Stimulated activated CD4-positive, alpha-beta T cell treated with anti-CD3 and anti-CD28 coated beads, Interleukin-12 subunit alpha, Interleukin-12 subunit beta, amount 100 ng/mL, for 4 hours (primary cell): ENCODE results near the gene HAUS7.
A peak's percentile ranks its signal among the peaks of the same experiment; 100 is the strongest.

Experiments used
- DNase-seq: peaks from one replicate; pipeline ENCODE4 v3.0.0-alpha.2; 2020

The HAUS7 gene

GRCh38 chrX:153470411-153471363 is at the start of gene HAUS7:
HAUS7 (minus strand) TSS chrX:153470576; CDS start chrX:153470557, 19 bp downstream.
- DNase-seq: peak; percentile 85

GRCh38 chrX:153519569-153520286 is 49.4 kb upstream of the HAUS7 start:
- no peak for DNase-seq

- no peak for DNase-seq
Measured at GRCh38 chrX:153517946-153518834, 47.8 kb upstream of the HAUS7 start.

GRCh38 chrX:153517423-153517822 is 47.0 kb upstream of the HAUS7 start, which contains the start of gene ATP2B3:
ATP2B3 (plus strand) TSS chrX:153517642; CDS start chrX:153536248, 18,606 bp downstream.
- no peak for DNase-seq

- DNase-seq: no peak
Measured at GRCh38 chrX:153516073-153516472, 45.7 kb upstream of the HAUS7 start.

DNA sequence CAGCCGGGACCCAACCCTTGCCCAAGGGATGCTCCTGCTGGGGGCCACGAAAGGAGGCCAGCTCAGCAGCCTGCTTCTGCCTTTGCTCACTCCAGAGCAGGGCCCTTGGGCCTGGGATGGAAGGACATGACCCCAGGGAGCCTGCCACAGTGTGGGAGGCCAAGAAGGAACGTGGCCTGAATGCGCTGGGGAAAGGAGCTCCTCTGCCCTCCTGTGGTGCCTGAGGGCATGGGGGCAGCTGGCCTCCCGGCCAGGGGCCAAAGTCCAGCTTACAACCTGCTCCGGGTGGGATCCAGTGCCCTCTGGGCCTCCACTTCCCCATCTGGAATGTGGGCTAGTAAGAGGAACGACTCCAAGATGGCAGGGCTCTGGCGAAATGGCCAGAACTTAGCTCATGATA is 45.1 kb upstream of the HAUS7 start:
- DNase-seq: no peak

DNA sequence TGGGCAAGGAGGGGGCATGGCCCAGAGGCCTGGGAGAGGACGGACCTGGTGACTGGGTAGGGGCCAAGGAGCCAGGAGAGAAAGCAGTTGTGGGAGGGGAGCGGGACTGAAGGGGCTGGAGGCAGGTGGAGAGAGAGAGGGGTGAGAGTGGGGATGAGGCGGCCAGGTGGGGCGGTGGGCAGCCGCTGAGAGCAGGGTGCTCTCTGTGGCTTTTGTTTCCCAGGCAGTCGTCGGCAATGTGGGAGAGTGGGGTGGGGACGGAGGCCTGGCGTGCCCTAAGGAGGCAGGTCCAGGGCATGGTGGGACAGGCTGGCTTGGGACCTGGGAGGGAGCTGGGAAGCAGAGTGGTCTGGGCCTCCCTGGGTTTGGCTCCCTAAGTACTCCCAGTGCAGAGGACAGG is 43.9 kb upstream of the HAUS7 start:
- no peak for DNase-seq

- DNase-seq: no peak
Measured at GRCh38 chrX:153513265-153513664, 42.9 kb upstream of the HAUS7 start.

DNA sequence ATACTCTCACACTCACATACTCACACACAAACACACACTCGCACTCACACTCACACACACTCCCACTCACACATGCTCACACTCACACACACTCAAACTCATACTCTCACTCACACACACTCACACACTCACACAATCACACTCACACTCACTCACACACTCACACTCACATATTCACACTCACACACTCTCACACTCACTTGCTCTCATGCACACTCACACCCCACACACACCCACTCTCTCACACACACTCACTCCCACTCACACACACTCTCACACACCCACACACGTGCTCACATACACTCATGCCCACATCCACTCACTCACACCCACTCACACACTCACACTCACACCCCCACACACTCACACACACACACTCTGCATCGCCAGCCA is 42.1 kb upstream of the HAUS7 start:
- no peak for DNase-seq

- no peak for DNase-seq
Measured at GRCh38 chrX:153511784-153512500, 41.6 kb upstream of the HAUS7 start.

- no peak for DNase-seq
Measured at GRCh38 chrX:153510383-153510782, 40.0 kb upstream of the HAUS7 start.

GRCh38 chrX:153509592-153509991 is 39.2 kb upstream of the HAUS7 start:
- DNase-seq: no peak

DNA sequence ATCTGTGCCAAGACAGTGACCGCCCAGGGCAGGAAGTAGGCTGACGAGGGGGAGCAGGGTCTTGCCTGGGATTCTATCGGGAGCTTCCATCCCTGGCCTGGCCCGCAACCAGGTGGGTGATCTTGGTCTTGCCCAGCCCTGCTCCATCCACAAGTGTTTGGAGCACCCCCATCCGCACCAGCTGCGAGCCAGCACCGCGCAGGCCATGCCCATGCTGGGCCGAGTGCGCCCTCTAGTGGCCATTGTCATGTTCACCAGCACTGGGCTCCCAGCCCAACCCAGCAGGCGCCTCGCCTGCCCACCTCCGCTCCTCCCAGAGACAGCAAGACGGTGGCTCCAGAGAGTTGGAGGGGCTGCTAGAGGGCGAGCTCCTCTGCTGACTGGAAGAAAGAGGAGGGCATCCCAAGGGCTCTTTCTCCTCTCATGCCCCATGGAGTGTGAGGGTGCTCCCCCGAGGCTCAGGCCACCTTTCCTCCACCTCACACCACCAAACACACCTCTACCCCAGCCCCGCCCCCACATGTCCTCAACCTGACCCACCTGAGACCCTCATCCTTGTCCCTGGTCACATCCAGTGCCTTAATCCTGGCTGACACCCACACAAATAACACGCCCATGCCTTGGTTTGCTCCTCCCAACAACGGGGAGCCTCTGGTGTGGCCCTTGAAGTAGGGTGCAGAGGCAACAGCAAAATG is 37.3 kb upstream of the HAUS7 start:
- peak; percentile 80 for DNase-seq

DNA sequence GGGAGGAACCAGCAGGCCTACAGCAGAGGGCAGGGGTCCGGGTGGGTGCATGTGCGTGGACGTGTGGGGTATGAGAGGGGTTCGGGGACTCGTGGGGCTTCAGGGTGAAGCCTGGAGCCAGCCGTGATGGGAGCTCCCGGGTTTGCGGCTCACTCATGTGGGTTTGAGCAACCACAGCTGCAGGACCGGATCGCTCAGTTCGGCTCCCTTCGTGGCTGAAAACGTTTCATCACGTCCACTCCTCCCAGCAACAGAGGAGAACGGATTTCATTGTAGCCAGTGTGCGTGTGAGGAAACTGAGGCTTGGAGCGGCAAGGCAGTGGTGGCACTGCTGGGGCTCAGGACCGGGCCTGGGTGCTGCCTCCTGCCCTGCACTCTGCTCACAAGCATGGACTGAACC is 35.0 kb upstream of the HAUS7 start:
- no peak for DNase-seq

DNA sequence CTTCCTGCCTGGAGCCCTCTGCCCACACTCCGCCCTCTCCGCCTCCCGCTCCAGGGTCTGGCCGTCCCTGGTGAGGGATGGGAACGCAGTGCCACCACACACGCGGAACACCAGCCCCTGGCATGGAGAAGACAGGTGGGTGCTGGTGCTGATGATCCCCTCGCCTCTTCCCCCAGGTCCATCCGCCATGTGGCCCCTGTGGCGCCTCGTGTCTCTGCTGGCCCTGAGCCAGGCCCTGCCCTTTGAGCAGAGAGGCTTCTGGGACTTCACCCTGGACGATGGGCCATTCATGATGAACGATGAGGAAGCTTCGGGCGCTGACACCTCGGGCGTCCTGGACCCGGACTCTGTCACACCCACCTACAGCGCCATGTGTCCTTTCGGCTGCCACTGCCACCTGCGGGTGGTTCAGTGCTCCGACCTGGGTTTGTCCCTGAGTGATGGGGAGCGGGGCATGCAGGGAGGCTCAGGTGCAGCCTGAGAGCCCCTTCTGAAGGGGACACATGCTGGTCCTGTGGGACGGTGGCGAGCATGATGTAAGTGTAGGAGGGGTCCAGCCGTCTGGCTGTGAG is 34.2 kb upstream of the HAUS7 start:
- no peak for DNase-seq

- no peak for DNase-seq
Measured at GRCh38 chrX:153502796-153503195, 32.4 kb upstream of the HAUS7 start.

- no peak for DNase-seq
Measured at GRCh38 chrX:153502131-153502530, 31.8 kb upstream of the HAUS7 start.

DNA sequence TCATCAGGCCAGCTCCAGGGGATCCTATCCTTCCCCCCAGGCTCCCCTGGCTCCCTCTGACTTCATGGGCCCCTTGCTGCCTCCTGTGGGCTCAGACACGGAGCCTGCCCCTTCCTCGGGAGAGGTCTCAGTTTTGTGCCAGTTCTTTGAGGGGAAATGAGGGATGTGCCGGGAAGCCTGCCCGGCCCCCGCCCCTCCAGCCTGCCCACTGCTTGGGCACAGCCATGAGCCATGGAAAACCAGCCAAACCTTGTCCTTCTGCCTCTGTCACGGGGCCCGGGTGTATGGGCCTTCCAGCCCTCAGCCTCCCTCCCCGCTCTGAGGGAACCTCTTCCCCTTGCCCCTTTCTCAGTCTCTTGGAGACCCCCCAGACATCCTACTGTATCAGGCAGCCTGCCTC is 31.2 kb upstream of the HAUS7 start:
- no peak for DNase-seq

DNA sequence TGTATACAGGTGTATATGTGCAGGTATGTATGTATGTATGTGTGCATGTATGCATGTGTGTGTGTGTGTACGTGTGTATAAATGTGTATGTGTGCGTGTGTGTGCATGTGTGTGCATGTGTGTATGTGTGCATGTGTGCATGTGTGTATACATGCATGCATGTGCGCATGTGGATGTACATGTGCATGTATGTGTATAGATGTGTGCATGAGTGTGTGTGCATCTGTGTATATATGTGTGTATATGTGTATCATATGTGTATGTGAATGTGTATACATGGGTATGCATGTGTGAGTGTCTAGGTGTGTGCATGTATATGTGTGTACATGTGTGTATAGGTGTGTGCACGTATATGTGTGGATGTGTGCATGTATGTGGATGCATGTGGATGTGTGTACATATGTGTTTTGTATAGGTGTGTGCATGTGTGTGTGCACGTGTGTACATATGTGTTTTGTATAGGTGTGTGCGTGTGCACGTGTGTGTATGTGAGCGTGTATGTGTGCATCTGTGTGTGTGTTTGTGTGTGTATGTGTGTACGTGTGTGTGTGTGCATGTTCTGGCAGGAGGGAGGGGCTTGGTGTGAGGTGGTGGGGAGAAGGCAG is 30.4 kb upstream of the HAUS7 start:
- no peak for DNase-seq

DNA sequence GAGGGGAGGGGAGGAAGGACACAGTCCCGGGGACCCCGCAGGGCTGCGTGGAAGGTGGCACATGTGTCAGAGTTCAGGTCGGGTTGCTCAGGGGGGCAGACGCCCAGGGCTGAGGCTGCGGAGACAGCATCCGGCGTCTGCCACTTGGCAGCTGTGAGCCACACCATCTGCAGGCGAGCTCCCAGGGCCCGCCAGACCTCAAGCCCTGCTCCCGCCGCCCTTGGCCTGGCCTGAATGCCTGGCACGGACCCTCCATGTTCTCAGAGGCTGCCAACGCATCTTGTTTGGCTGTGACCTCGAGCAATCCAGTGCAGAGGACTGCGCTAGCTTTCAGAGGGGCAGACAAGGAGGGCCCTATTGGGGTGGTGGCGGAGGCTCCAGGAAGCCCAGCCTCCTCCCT is 29.5 kb upstream of the HAUS7 start:
- DNase-seq: no peak

DNA sequence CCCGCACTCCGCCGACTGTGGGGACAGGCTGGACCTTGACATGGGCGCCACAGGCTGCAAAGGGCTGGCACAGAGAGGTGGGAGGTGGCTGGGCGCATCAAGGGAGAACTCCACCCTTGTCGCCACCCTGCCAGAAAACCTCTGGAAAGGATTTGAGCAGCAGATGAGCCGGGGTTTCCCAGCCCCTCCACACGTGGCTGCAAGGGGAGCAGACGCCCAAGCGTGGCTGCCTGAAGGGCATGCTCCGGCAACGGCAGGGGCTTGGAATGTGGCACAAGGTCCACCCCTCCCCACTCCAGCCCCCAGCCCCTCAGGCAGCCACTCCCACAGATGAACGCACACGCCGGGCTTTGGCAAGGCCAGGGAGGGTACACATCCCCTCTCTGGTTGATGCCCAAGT is 29.0 kb upstream of the HAUS7 start:
- no peak for DNase-seq
